ENCODE data around the gene NRL. TPM values are rescaled to one million over a fixed set of nuclear protein-coding genes. Genes with fewer than 3 reads are reported as not detected.
"Not testable (repeated sequence)": the region's sequence is repeated elsewhere in the genome, so short reads cannot be mapped to it uniquely, and the experiment has no call there.

Gene NRL
- polyA plus RNA-seq, 2 donors = 0.86 to 1.4 TPM

- H3K27ac ChIP-seq (ENCODE audit: low read depth in 2 of 2, low read length in 1 of 2); H3K4me3 ChIP-seq (ENCODE audit: low read depth in 1 of 2, low read length in 2 of 2); H3K36me3 ChIP-seq (ENCODE audit: control insufficient read depth in 2 of 2, insufficient read depth in 2 of 2, low read length in 1 of 2); H3K9me3 ChIP-seq (ENCODE audit: control insufficient read depth in 2 of 2, insufficient read depth in 1 of 2, low read depth in 1 of 2, low read length in 1 of 2); H3K27me3 ChIP-seq (ENCODE audit: control insufficient read depth in 1 of 2, insufficient read depth in 2 of 2, low read length in 2 of 2): not testable (repeated sequence)
- 63 to 77% methylated on average over 8 of the region's 8 CpGs for WGBS, 2 donors
- H3K4me1 ChIP-seq (ENCODE audit: control insufficient read depth in 2 of 2, insufficient read depth in 2 of 2, low read length in 1 of 2) = peaks cover 3 to 12% of the 10 kb centered on the region in 2 donors
These were observed 64.0 kb downstream of the NRL start for GRCh38 chr14:24050753-24051152.

GRCh38 chr14:24049002-24049401 lies 65.7 kb downstream of the NRL start:
- 79 to 86% methylated on average over 2 of the region's 2 CpGs for WGBS, 2 donors

GRCh38 chr14:24042746-24043145 lies 72.0 kb downstream of the NRL start:
- Histone ChIP-seq H3K27ac (ENCODE audit: low read depth in 2 of 2, low read length in 1 of 2) (no peak overlapping the region), H3K4me3 (ENCODE audit: low read depth in 1 of 2, low read length in 2 of 2) (no peak overlapping the region), H3K9me3 (ENCODE audit: control insufficient read depth in 2 of 2, insufficient read depth in 1 of 2, low read depth in 1 of 2, low read length in 1 of 2) (no peaks in the 10 kb centered on the region), H3K36me3 (ENCODE audit: control insufficient read depth in 2 of 2, insufficient read depth in 2 of 2, low read length in 1 of 2) (no peaks in the 10 kb centered on the region), H3K4me1 (ENCODE audit: control insufficient read depth in 2 of 2, insufficient read depth in 2 of 2, low read length in 1 of 2) (peaks cover 0 to 6% of the 10 kb centered on the region in 2 donors), H3K27me3 (ENCODE audit: control insufficient read depth in 1 of 2, insufficient read depth in 2 of 2, low read length in 2 of 2) (no peaks in the 10 kb centered on the region)
- WGBS, 2 donors = 26 to 37% methylated on average over 5 of the region's 5 CpGs

More at GRCh38 chr14:24049002-24049401, 65.7 kb downstream of the NRL start:
- H3K27ac ChIP-seq (ENCODE audit: low read depth in 2 of 2, low read length in 1 of 2); H3K4me3 ChIP-seq (ENCODE audit: low read depth in 1 of 2, low read length in 2 of 2); H3K36me3 ChIP-seq (ENCODE audit: control insufficient read depth in 2 of 2, insufficient read depth in 2 of 2, low read length in 1 of 2); H3K27me3 ChIP-seq (ENCODE audit: control insufficient read depth in 1 of 2, insufficient read depth in 2 of 2, low read length in 2 of 2); H3K9me3 ChIP-seq (ENCODE audit: control insufficient read depth in 2 of 2, insufficient read depth in 1 of 2, low read depth in 1 of 2, low read length in 1 of 2): not testable (repeated sequence)
- peaks cover 3 to 12% of the 10 kb centered on the region in 2 donors for H3K4me1 ChIP-seq (ENCODE audit: control insufficient read depth in 2 of 2, insufficient read depth in 2 of 2, low read length in 1 of 2)

- H3K36me3 ChIP-seq (ENCODE audit: control insufficient read depth in 2 of 2, insufficient read depth in 2 of 2, low read length in 1 of 2) = no peaks in the 10 kb centered on the region
- peaks cover 0 to 10% of the 10 kb centered on the region in 2 donors for H3K4me1 ChIP-seq (ENCODE audit: control insufficient read depth in 2 of 2, insufficient read depth in 2 of 2, low read length in 1 of 2)
- 48 to 49% methylated on average over 2 of the region's 2 CpGs for WGBS, 2 donors
- no peaks in the 10 kb centered on the region for H3K27me3 ChIP-seq (ENCODE audit: control insufficient read depth in 1 of 2, insufficient read depth in 2 of 2, low read length in 2 of 2)
- no peak overlapping the region for H3K4me3 ChIP-seq (ENCODE audit: low read depth in 1 of 2, low read length in 2 of 2)
- H3K9me3 ChIP-seq (ENCODE audit: control insufficient read depth in 2 of 2, insufficient read depth in 1 of 2, low read depth in 1 of 2, low read length in 1 of 2) = no peaks in the 10 kb centered on the region
- no peak overlapping the region for H3K27ac ChIP-seq (ENCODE audit: low read depth in 2 of 2, low read length in 1 of 2)
These were observed 74.1 kb downstream of the NRL start for GRCh38 chr14:24040692-24041091.

GRCh38 chr14:24038686-24039085 lies 76.1 kb downstream of the NRL start:
- WGBS, 2 donors = 84 to 94% methylated on average over 2 of the region's 2 CpGs
- Histone ChIP-seq H3K4me3 (ENCODE audit: low read depth in 1 of 2, low read length in 2 of 2) (no peak overlapping the region), H3K4me1 (ENCODE audit: control insufficient read depth in 2 of 2, insufficient read depth in 2 of 2, low read length in 1 of 2) (peaks cover 0 to 11% of the 10 kb centered on the region in 2 donors), H3K27me3 (ENCODE audit: control insufficient read depth in 1 of 2, insufficient read depth in 2 of 2, low read length in 2 of 2) (no peaks in the 10 kb centered on the region), H3K9me3 (ENCODE audit: control insufficient read depth in 2 of 2, insufficient read depth in 1 of 2, low read depth in 1 of 2, low read length in 1 of 2) (no peaks in the 10 kb centered on the region), H3K27ac (ENCODE audit: low read depth in 2 of 2, low read length in 1 of 2) (no peak overlapping the region), H3K36me3 (ENCODE audit: control insufficient read depth in 2 of 2, insufficient read depth in 2 of 2, low read length in 1 of 2) (no peaks in the 10 kb centered on the region)

- Histone ChIP-seq H3K9me3 (ENCODE audit: control insufficient read depth in 2 of 2, insufficient read depth in 1 of 2, low read depth in 1 of 2, low read length in 1 of 2) (no peaks in the 10 kb centered on the region), H3K27me3 (ENCODE audit: control insufficient read depth in 1 of 2, insufficient read depth in 2 of 2, low read length in 2 of 2) (no peaks in the 10 kb centered on the region), H3K27ac (ENCODE audit: low read depth in 2 of 2, low read length in 1 of 2) (no peak overlapping the region), H3K36me3 (ENCODE audit: control insufficient read depth in 2 of 2, insufficient read depth in 2 of 2, low read length in 1 of 2) (no peaks in the 10 kb centered on the region), H3K4me1 (ENCODE audit: control insufficient read depth in 2 of 2, insufficient read depth in 2 of 2, low read length in 1 of 2) (peaks cover 0 to 9% of the 10 kb centered on the region in 2 donors), H3K4me3 (ENCODE audit: low read depth in 1 of 2, low read length in 2 of 2) (no peak overlapping the region)
- WGBS, 2 donors = 76 to 79% methylated on average over 14 of the region's 14 CpGs
These were observed 77.1 kb downstream of the NRL start for GRCh38 chr14:24037658-24038037.

- peak overlapping the region; percentile 68 to 85 for H3K27ac ChIP-seq (ENCODE audit: low read depth in 2 of 2, low read length in 1 of 2)
- WGBS, 2 donors = 34 to 40% methylated on average over 10 of the region's 10 CpGs
- peak overlapping the region; percentile 49 to 56 for H3K4me3 ChIP-seq (ENCODE audit: low read depth in 1 of 2, low read length in 2 of 2)
- H3K9me3 ChIP-seq (ENCODE audit: control insufficient read depth in 2 of 2, insufficient read depth in 1 of 2, low read depth in 1 of 2, low read length in 1 of 2); H3K27me3 ChIP-seq (ENCODE audit: control insufficient read depth in 1 of 2, insufficient read depth in 2 of 2, low read length in 2 of 2); H3K4me1 ChIP-seq (ENCODE audit: control insufficient read depth in 2 of 2, insufficient read depth in 2 of 2, low read length in 1 of 2); H3K36me3 ChIP-seq (ENCODE audit: control insufficient read depth in 2 of 2, insufficient read depth in 2 of 2, low read length in 1 of 2): not testable (repeated sequence)
These were observed 77.6 kb downstream of the NRL start for GRCh38 chr14:24036963-24037657.

- Histone ChIP-seq H3K4me3 (ENCODE audit: low read depth in 1 of 2, low read length in 2 of 2) (peak overlapping the region; percentile 49 to 56), H3K27ac (ENCODE audit: low read depth in 2 of 2, low read length in 1 of 2) (peak overlapping the region; percentile 85 to 95), H3K9me3 (ENCODE audit: control insufficient read depth in 2 of 2, insufficient read depth in 1 of 2, low read depth in 1 of 2, low read length in 1 of 2) (no peaks in the 10 kb centered on the region), H3K36me3 (ENCODE audit: control insufficient read depth in 2 of 2, insufficient read depth in 2 of 2, low read length in 1 of 2) (no peaks in the 10 kb centered on the region), H3K27me3 (ENCODE audit: control insufficient read depth in 1 of 2, insufficient read depth in 2 of 2, low read length in 2 of 2) (no peaks in the 10 kb centered on the region), H3K4me1 (ENCODE audit: control insufficient read depth in 2 of 2, insufficient read depth in 2 of 2, low read length in 1 of 2) (peaks cover 0 to 6% of the 10 kb centered on the region in 2 donors)
- 1% methylated on average over 40 to 50 of the region's 50 CpGs for WGBS, 2 donors
These were observed 78.4 kb downstream of the NRL start for GRCh38 chr14:24036169-24036962.

GRCh38 chr14:24035769-24036168 lies 79.0 kb downstream of the NRL start:
- Histone ChIP-seq H3K4me3 (ENCODE audit: low read depth in 1 of 2, low read length in 2 of 2) (peak overlapping the region; percentile 49 to 56), H3K27ac (ENCODE audit: low read depth in 2 of 2, low read length in 1 of 2) (peak overlapping the region; percentile 85 to 95)
- not testable (repeated sequence) for H3K9me3 ChIP-seq (ENCODE audit: control insufficient read depth in 2 of 2, insufficient read depth in 1 of 2, low read depth in 1 of 2, low read length in 1 of 2); H3K36me3 ChIP-seq (ENCODE audit: control insufficient read depth in 2 of 2, insufficient read depth in 2 of 2, low read length in 1 of 2); H3K27me3 ChIP-seq (ENCODE audit: control insufficient read depth in 1 of 2, insufficient read depth in 2 of 2, low read length in 2 of 2); H3K4me1 ChIP-seq (ENCODE audit: control insufficient read depth in 2 of 2, insufficient read depth in 2 of 2, low read length in 1 of 2)
- 36 to 47% methylated on average over 3 of the region's 4 CpGs for WGBS, 2 donors
